ENCODE results near the gene CSRNP3.

The CSRNP3 gene

GRCh38 chr2:165432234-165432966 lies 37.1 kb upstream of the CSRNP3 start:
- Histone ChIP-seq H3K4me3 (no peak overlapping the region), H3K27ac (no peak overlapping the region)
- no peak for TF ChIP-seq CTCF (IDR thresholded peaks at IDR 0.05)
- DNase-seq (ENCODE audit: low spot score) = no peak

- TF ChIP-seq CTCF (IDR thresholded peaks at IDR 0.05) = no peak
- Histone ChIP-seq H3K27ac (no peak overlapping the region), H3K4me3 (no peak overlapping the region)
- DNase-seq (ENCODE audit: low spot score) = no peak
Measured at GRCh38 chr2:165434865-165435496, 34.5 kb upstream of the CSRNP3 start.

- H3K4me3 ChIP-seq = no peak overlapping the region
- H3K27ac ChIP-seq = no peak overlapping the region
- no peak for TF ChIP-seq CTCF (IDR thresholded peaks at IDR 0.05)
- no peak for DNase-seq (ENCODE audit: low spot score)
Measured at GRCh38 chr2:165435611-165436010, 33.9 kb upstream of the CSRNP3 start.

- no peak for DNase-seq (ENCODE audit: low spot score)
- no peak for TF ChIP-seq CTCF (IDR thresholded peaks at IDR 0.05)
- H3K4me3 ChIP-seq = peak overlapping the region; percentile 6
- no peak overlapping the region for H3K27ac ChIP-seq
Measured at GRCh38 chr2:165436559-165436958, 32.9 kb upstream of the CSRNP3 start.

GRCh38 chr2:165440367-165440766 lies 29.1 kb upstream of the CSRNP3 start:
- no peak for TF ChIP-seq CTCF (IDR thresholded peaks at IDR 0.05)
- no peak overlapping the region for H3K4me3 ChIP-seq
- DNase-seq (ENCODE audit: low spot score) = no peak
- H3K27ac ChIP-seq = no peak overlapping the region

- no peak for DNase-seq (ENCODE audit: low spot score)
- TF ChIP-seq CTCF (IDR thresholded peaks at IDR 0.05) = no peak
- Histone ChIP-seq H3K4me3 (no peak overlapping the region), H3K27ac (no peak overlapping the region)
Measured at GRCh38 chr2:165443511-165443910, 26.0 kb upstream of the CSRNP3 start.

GRCh38 chr2:165448406-165448805 lies 21.1 kb upstream of the CSRNP3 start:
- no peak for TF ChIP-seq CTCF (IDR thresholded peaks at IDR 0.05)
- H3K4me3 ChIP-seq = no peak overlapping the region
- no peak for DNase-seq (ENCODE audit: low spot score)

More at GRCh38 chr2:165448406-165448805, 21.1 kb upstream of the CSRNP3 start:
- H3K27ac ChIP-seq = no peak overlapping the region
